ENCODE results near the gene SELPLG. TPM values are rescaled to one million over a fixed set of nuclear protein-coding genes. Genes with fewer than 3 reads are reported as not detected.

SELPLG gene
- total RNA-seq, 1 donor from 2014 or later: 0.46 TPM

- H3K4me3 ChIP-seq (ENCODE audit: low read depth, low read length): no peak overlapping the region
- TF ChIP-seq CTCF (conservative IDR thresholded peaks at IDR 0.05; ENCODE audit: low read depth, low read length): no peak
- DNase-seq (ENCODE audit: low read depth): no peak
Measured at GRCh38 chr12:108607981-108608600, 25.6 kb downstream of the SELPLG start.

GRCh38 chr12:108606492-108606891 lies 27.2 kb downstream of the SELPLG start:
- H3K4me3 ChIP-seq (ENCODE audit: low read depth, low read length): no peak overlapping the region
- TF ChIP-seq CTCF (conservative IDR thresholded peaks at IDR 0.05; ENCODE audit: low read depth, low read length): no peak
- no peak for DNase-seq (ENCODE audit: low read depth)

GRCh38 chr12:108605690-108606406 lies 27.8 kb downstream of the SELPLG start:
- no peak for DNase-seq (ENCODE audit: low read depth)
- no peak for TF ChIP-seq CTCF (conservative IDR thresholded peaks at IDR 0.05; ENCODE audit: low read depth, low read length)
- no peak overlapping the region for H3K4me3 ChIP-seq (ENCODE audit: low read depth, low read length)

- no peak overlapping the region for H3K4me3 ChIP-seq (ENCODE audit: low read depth, low read length)
- peak; percentile 68 for DNase-seq (ENCODE audit: low read depth)
- no peak for TF ChIP-seq CTCF (conservative IDR thresholded peaks at IDR 0.05; ENCODE audit: low read depth, low read length)
Measured at GRCh38 chr12:108605000-108605689, 28.5 kb downstream of the SELPLG start.

- DNase-seq (ENCODE audit: low read depth): no peak
- H3K4me3 ChIP-seq (ENCODE audit: low read depth, low read length): no peak overlapping the region
- TF ChIP-seq CTCF (conservative IDR thresholded peaks at IDR 0.05; ENCODE audit: low read depth, low read length): no peak
Measured at GRCh38 chr12:108604208-108604941, 29.3 kb downstream of the SELPLG start.

- no peak overlapping the region for H3K4me3 ChIP-seq (ENCODE audit: low read depth, low read length)
- no peak for DNase-seq (ENCODE audit: low read depth)
- TF ChIP-seq CTCF (conservative IDR thresholded peaks at IDR 0.05; ENCODE audit: low read depth, low read length): no peak
Measured at GRCh38 chr12:108603743-108604142, 30.0 kb downstream of the SELPLG start.

Data from epithelial cell of proximal tubule (primary cell).